CD4-positive, alpha-beta T cell treated with Interleukin-4 for 1 hour (primary cell): Measurements from ENCODE around the gene GNG2.

ENCODE experiments used
- DNase-seq, 2 donors: peaks; one replicate each; pipeline ENCODE4 v3.0.0-alpha.2; 2020 to 2022

Gene GNG2

GRCh38 chr14:51856792-51857296 is 3.6 kb upstream of the GNG2 start:
- no peak for DNase-seq

GRCh38 chr14:51859131-51859530 is 1.3 kb upstream of the GNG2 start:
- DNase-seq: no peak

- no peak for DNase-seq
Observed at GRCh38 chr14:51860825-51861499, 550 bp downstream of the GNG2 start.

- peak in 1 of 2 donors; percentile 65 for DNase-seq
Observed at GRCh38 chr14:51862176-51862796, 1.9 kb downstream of the GNG2 start.

- DNase-seq: no peak
Observed at GRCh38 chr14:51862860-51863259, 2.4 kb downstream of the GNG2 start.

DNA sequence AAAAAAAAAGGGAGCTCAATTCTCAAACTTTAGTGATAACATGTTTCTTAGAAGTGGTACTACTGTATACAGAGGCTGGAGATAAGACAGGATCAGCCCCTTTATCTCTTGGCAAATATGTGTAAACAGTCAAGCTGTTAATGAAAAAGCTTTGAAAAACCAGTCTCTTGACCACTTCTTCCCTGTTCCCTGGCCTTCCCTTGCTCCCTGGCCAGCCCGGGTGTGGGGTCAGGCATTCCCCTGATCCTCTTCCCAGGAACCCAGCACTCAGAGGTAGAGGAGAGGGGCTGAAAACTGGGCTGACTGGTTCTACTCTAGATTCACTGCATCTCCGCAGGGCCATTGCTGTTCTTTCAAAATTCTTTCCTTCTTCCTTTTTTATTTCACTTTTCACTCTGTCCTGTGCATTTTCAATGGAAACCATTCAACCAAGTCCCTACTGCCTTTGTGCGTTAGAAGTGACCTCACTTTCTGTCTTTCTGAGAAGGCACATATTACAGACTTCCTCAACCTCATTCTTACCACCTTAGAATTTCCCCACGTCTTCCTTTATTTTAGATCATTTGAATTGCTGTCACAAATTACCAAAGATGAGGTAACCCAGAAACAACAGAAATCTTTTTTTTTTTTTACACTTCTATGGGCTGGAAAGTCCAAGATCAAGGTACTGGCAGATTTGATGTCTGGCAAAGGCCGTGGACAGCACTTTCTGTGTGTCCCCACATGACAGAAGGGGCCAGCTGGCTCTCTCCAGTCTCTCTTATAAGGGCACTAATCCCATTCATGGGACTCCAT is 5.7 kb downstream of the GNG2 start:
- peak; percentile 68 to 82 for DNase-seq

- peak in 1 of 2 donors; percentile 60 for DNase-seq
Observed at GRCh38 chr14:51867741-51868140, 7.3 kb downstream of the GNG2 start.

GRCh38 chr14:51868405-51868804 is 8.0 kb downstream of the GNG2 start:
- no peak for DNase-seq

DNA sequence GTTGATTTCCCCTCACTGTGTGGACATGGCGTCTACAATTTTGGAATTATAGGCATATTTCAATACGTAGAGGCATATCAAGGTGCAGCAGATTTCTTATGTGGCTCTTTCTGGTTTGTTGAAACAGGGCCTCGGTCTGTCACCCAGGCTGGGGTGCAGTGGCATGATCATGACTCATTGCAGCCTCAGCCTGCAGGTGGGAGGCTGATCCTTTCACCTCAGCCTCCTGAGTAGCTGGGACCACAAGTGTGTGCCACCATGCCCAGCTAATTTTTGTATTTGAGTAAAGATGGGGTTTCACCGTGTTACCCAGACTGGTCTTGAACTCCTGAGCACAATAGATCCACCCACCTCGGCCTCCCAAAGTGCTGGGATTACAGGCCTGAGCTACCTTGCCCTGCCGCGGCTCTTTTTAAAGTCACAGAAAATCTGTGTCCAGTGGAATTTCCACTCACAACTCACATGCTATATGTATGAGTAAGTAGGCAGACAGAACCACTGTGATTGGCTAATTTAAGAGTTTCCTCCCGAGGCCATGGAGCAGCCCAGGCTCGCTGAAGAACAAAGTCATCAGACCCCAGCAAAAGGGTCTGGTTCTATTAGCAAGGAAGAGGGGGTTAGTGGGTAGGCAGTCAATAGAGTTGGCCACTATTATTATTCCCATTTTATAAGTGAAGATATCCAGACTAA is 9.1 kb downstream of the GNG2 start:
- peak; percentile 62 to 66 for DNase-seq

DNA sequence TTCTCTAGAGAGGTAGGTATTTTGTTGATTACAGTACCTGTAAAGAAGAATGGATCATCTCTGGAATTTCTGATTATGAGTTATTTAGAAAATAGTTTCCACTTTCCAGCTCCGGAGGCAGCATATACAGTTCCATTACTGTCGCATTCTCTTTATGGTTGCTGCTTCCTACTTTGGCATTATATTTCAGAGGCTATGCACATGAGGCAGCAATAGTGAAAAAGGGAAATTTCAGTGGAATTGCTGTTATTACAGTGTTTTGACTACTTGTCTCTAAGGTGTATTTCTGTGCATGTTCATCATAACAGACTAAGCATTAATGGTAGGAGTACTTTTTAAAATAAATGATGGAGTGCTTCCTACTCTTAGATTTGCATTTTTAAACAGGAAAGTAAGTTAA is 10.2 kb downstream of the GNG2 start:
- DNase-seq: no peak

DNA sequence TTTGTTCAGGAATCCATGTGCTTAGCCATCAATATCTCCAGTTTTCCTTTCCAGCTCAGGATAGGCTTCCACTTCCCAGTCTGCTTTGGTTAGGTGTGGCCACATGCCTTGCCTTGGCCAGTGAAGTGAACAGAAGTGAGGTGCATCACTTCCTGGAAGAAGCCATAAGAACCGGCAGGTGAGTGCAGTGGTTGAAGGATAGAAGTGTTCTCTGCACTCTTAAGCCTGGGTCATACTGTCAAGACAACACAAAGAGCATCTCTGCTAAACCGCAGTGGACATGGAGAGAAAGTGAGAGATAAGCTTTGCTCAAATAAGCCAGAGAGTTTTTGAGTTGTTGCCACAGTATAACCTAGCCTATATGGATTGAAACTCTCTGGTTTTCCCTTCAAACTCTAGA is 11.4 kb downstream of the GNG2 start:
- no peak for DNase-seq

- no peak for DNase-seq
Observed at GRCh38 chr14:51872396-51872795, 12.0 kb downstream of the GNG2 start.

GRCh38 chr14:51873221-51873893 is 12.9 kb downstream of the GNG2 start:
- DNase-seq: peak; percentile 58 to 71

GRCh38 chr14:51877810-51878209 is 17.4 kb downstream of the GNG2 start:
- DNase-seq: no peak

- no peak for DNase-seq
Observed at GRCh38 chr14:51879170-51879569, 18.8 kb downstream of the GNG2 start.

- DNase-seq: peak in 1 of 2 donors; percentile 56
Observed at GRCh38 chr14:51880835-51881580, 20.6 kb downstream of the GNG2 start.

DNA sequence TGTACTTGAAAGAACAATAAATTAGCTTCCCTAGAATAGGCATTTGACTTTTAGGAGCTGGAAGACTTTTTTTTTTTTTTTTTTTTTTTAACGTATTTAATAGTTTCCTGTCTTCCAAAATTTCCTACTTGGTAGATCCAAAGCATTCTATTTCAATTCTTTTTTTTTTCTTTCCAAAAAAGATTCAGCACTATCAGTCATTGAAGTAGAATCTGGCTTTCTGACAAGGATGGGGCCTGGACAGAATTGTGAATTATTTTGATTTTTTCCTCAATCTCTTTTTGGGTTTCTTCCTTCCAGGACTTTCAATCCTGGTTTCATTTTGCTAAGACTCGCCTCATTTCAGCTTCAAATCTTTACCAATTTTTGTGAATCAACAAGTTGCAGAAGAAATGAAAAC is 21.2 kb downstream of the GNG2 start:
- DNase-seq: no peak

GRCh38 chr14:51883232-51883631 is 22.8 kb downstream of the GNG2 start:
- no peak for DNase-seq

GRCh38 chr14:51884086-51884927 is 23.9 kb downstream of the GNG2 start:
- DNase-seq: peak; percentile 38 to 45

DNA sequence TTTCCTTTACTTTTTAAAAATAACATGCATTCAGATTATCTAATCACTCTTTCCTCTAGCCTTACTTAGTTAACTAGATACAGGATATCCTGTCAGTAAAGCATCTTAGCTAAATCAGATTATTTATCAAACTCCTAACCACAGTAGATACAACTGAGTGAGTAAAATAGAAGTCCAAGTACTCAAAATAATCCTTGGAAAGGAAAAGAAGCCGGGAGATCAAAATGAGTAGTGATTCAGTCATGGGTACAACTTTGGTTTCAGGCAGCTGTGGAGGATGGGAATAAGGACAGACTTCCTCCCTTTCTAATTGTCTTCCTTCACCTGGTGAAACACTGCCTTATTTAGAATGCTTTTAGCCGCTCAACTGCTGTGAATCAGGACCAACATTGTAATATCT is 29.4 kb downstream of the GNG2 start:
- DNase-seq: peak in 1 of 2 donors; percentile 42

DNA sequence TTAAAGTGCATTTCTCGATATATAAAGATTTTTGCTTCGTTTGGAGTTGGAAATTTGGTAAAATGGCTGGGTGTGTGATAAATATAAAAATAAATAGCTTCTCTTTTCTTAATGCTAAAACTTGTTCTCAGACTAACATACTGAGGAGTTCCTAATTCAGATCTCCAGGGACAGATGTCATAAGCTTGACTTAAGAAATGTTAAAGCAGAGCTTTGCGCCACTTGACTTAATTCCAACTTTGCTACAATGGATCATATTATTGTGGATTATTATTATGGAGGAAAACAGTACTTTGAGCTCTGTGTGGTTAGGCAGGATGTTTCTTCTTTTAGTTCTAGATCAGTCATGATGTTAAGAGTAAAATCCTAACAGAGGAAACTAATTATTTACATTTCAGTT is 33.8 kb downstream of the GNG2 start:
- no peak for DNase-seq
